WTC11 (cell line): ENCODE data around the gene NPFFR2.

Experiments
- CBFB ChIP-seq: sonication (generic); formaldehyde crosslinking; IDR thresholded peaks from 2 replicates; pipeline ENCODE4 v1.8.1; 2022; ENCODE audit warnings: mild to moderate bottlenecking, low read depth, missing genetic modification reagents
- ESRRA ChIP-seq: sonication (generic); formaldehyde crosslinking; IDR thresholded peaks from 2 replicates; pipeline ENCODE4 v1.8.1; 2022; ENCODE audit warnings: mild to moderate bottlenecking, missing genetic modification reagents, borderline replicate concordance
- ETV6 ChIP-seq: sonication (generic); formaldehyde crosslinking; IDR thresholded peaks from 2 replicates; pipeline ENCODE4 v1.8.1; 2022; ENCODE audit warnings: mild to moderate bottlenecking, missing genetic modification reagents
- FOXP1 ChIP-seq: sonication (generic); formaldehyde crosslinking; IDR thresholded peaks from 2 replicates; pipeline ENCODE4 v1.8.0; 2022; ENCODE audit warnings: missing genetic modification reagents, mild to moderate bottlenecking, moderate library complexity, borderline replicate concordance
- NR1H2 ChIP-seq: sonication (generic); formaldehyde crosslinking; IDR thresholded peaks from 2 replicates; pipeline ENCODE4 v1.9.0; 2021; ENCODE audit warnings: mild to moderate bottlenecking, moderate library complexity, missing genetic modification reagents
- SMAD4 ChIP-seq: sonication (generic); formaldehyde crosslinking; IDR thresholded peaks from 2 replicates; pipeline ENCODE4 v1.8.0; 2022; ENCODE audit warnings: mild to moderate bottlenecking, missing genetic modification reagents
- SP1 ChIP-seq: sonication (generic); formaldehyde crosslinking; conservative IDR thresholded peaks from 2 replicates; pipeline ENCODE4 v1.8.1; 2022; ENCODE audit warnings: missing genetic modification reagents
- TP53 ChIP-seq: sonication (generic); formaldehyde crosslinking; IDR thresholded peaks from 2 replicates; pipeline ENCODE4 v1.8.1; 2023; ENCODE audit warnings: mild to moderate bottlenecking, missing genetic modification reagents
- ZNF121 ChIP-seq: sonication (generic); formaldehyde crosslinking; IDR thresholded peaks from 2 replicates; pipeline ENCODE4 v1.8.0; 2023; ENCODE audit warnings: missing genetic modification reagents
- TF ChIP-seq, protein P1 (sequence below): fragments of 200-600 bp; IDR thresholded peaks from 2 replicates; pipeline ENCODE4 v1.8.0; 2022; ENCODE audit warnings: antibody characterized with exemption
- TF ChIP-seq, protein P2 (sequence below): sonication (generic); formaldehyde crosslinking; IDR thresholded peaks from 2 replicates; pipeline ENCODE4 v1.8.1; 2023; ENCODE audit warnings: mild to moderate bottlenecking, missing genetic modification reagents, moderate library complexity
- TF ChIP-seq, protein P3 (sequence below): sonication (generic); formaldehyde crosslinking; IDR thresholded peaks from 2 replicates; pipeline ENCODE4 v1.8.1; 2022; ENCODE audit warnings: missing genetic modification reagents, borderline replicate concordance
- TF ChIP-seq, protein P4 (sequence below): sonication (generic); formaldehyde crosslinking; IDR thresholded peaks from 2 replicates; pipeline ENCODE4 v1.8.1; 2023; ENCODE audit warnings: mild to moderate bottlenecking, missing genetic modification reagents, borderline replicate concordance
- TF ChIP-seq, protein P5 (sequence below): sonication (generic); formaldehyde crosslinking; IDR thresholded peaks from 2 replicates; pipeline ENCODE4 v1.8.1; 2022; ENCODE audit warnings: mild to moderate bottlenecking, moderate library complexity, missing genetic modification reagents

DNA sequence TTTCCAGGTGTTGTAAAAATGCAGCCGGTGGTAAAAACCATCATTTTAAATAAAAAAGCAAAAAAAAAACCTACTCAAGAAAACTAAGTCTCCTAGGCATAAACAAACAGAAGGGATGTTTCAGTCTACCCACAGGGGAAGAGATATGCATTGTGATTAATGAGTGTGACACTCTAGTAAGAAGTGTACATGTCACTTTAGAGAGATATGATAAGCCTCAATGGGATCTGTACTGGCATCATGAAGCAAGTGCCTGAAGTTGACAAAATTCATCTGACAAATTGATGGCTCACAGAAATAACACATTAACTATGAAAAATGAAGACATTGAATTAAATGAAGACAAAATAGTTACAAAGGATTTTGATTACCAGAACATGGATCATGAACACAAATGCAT, 162.7 kb downstream of the NPFFR2 start:
- TF ChIP-seq CBFB (CRISPR knock-in tag) (no peak), TP53 (CRISPR knock-in tag) (no peak), SMAD4 (CRISPR knock-in tag) (no peak), NR1H2 (no peak), ETV6 (no peak), FOXP1 (CRISPR knock-in tag) (no peak), SP1 (CRISPR knock-in tag) (no peak), ZNF121 (CRISPR knock-in tag) (no peak), ESRRA (CRISPR knock-in tag) (no peak)
- TF ChIP-seq, protein P1, sequence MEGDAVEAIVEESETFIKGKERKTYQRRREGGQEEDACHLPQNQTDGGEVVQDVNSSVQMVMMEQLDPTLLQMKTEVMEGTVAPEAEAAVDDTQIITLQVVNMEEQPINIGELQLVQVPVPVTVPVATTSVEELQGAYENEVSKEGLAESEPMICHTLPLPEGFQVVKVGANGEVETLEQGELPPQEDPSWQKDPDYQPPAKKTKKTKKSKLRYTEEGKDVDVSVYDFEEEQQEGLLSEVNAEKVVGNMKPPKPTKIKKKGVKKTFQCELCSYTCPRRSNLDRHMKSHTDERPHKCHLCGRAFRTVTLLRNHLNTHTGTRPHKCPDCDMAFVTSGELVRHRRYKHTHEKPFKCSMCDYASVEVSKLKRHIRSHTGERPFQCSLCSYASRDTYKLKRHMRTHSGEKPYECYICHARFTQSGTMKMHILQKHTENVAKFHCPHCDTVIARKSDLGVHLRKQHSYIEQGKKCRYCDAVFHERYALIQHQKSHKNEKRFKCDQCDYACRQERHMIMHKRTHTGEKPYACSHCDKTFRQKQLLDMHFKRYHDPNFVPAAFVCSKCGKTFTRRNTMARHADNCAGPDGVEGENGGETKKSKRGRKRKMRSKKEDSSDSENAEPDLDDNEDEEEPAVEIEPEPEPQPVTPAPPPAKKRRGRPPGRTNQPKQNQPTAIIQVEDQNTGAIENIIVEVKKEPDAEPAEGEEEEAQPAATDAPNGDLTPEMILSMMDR: no peak
- TF ChIP-seq, protein P2, sequence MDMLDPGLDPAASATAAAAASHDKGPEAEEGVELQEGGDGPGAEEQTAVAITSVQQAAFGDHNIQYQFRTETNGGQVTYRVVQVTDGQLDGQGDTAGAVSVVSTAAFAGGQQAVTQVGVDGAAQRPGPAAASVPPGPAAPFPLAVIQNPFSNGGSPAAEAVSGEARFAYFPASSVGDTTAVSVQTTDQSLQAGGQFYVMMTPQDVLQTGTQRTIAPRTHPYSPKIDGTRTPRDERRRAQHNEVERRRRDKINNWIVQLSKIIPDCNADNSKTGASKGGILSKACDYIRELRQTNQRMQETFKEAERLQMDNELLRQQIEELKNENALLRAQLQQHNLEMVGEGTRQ: no peak
- TF ChIP-seq, protein P3, sequence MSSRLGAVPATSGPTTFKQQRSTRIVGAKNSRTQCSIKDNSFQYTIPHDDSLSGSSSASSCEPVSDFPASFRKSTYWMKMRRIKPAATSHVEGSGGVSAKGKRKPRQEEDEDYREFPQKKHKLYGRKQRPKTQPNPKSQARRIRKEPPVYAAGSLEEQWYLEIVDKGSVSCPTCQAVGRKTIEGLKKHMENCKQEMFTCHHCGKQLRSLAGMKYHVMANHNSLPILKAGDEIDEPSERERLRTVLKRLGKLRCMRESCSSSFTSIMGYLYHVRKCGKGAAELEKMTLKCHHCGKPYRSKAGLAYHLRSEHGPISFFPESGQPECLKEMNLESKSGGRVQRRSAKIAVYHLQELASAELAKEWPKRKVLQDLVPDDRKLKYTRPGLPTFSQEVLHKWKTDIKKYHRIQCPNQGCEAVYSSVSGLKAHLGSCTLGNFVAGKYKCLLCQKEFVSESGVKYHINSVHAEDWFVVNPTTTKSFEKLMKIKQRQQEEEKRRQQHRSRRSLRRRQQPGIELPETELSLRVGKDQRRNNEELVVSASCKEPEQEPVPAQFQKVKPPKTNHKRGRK (CRISPR knock-in tag): no peak
- TF ChIP-seq, protein P4, sequence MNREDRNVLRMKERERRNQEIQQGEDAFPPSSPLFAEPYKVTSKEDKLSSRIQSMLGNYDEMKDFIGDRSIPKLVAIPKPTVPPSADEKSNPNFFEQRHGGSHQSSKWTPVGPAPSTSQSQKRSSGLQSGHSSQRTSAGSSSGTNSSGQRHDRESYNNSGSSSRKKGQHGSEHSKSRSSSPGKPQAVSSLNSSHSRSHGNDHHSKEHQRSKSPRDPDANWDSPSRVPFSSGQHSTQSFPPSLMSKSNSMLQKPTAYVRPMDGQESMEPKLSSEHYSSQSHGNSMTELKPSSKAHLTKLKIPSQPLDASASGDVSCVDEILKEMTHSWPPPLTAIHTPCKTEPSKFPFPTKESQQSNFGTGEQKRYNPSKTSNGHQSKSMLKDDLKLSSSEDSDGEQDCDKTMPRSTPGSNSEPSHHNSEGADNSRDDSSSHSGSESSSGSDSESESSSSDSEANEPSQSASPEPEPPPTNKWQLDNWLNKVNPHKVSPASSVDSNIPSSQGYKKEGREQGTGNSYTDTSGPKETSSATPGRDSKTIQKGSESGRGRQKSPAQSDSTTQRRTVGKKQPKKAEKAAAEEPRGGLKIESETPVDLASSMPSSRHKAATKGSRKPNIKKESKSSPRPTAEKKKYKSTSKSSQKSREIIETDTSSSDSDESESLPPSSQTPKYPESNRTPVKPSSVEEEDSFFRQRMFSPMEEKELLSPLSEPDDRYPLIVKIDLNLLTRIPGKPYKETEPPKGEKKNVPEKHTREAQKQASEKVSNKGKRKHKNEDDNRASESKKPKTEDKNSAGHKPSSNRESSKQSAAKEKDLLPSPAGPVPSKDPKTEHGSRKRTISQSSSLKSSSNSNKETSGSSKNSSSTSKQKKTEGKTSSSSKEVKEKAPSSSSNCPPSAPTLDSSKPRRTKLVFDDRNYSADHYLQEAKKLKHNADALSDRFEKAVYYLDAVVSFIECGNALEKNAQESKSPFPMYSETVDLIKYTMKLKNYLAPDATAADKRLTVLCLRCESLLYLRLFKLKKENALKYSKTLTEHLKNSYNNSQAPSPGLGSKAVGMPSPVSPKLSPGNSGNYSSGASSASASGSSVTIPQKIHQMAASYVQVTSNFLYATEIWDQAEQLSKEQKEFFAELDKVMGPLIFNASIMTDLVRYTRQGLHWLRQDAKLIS (CRISPR knock-in tag): no peak
- TF ChIP-seq, protein P5, sequence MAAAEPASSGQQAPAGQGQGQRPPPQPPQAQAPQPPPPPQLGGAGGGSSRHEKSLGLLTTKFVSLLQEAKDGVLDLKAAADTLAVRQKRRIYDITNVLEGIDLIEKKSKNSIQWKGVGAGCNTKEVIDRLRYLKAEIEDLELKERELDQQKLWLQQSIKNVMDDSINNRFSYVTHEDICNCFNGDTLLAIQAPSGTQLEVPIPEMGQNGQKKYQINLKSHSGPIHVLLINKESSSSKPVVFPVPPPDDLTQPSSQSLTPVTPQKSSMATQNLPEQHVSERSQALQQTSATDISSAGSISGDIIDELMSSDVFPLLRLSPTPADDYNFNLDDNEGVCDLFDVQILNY (CRISPR knock-in tag): no peak
